ENCODE data around the gene CCDC97.
"Not testable (repeated sequence)": the region's sequence is repeated elsewhere in the genome, so short reads cannot be mapped to it uniquely, and the experiment has no call there.

Gene CCDC97

GRCh38 chr19:41310033-41310831 is at the start of gene CCDC97:
Gene CCDC97 (plus strand): TSS chr19:41310172. CDS start chr19:41310311, 139 bp downstream.
- DNase-seq, result peak; percentile 90

- no peak for DNase-seq
These were observed 48.3 kb upstream of the CCDC97 start for GRCh38 chr19:41261474-41262190.

- peak; percentile 90 for DNase-seq
These were observed 46.7 kb upstream of the CCDC97 start for GRCh38 chr19:41263042-41263849.

- DNase-seq, result peak; percentile 100
These were observed 46.0 kb upstream of the CCDC97 start, which contains the start of gene HNRNPUL1 for GRCh38 chr19:41263850-41264580. Gene HNRNPUL1 (plus strand): TSS chr19:41264372. CDS start chr19:41264504, 132 bp downstream.

GRCh38 chr19:41264581-41265394 is 45.2 kb upstream of the CCDC97 start:
- DNase-seq, result peak; percentile 72

- no peak for DNase-seq
These were observed 44.4 kb upstream of the CCDC97 start for GRCh38 chr19:41265395-41266153.

- DNase-seq, result no peak
These were observed 40.9 kb upstream of the CCDC97 start for GRCh38 chr19:41269055-41269454.

- no peak for DNase-seq
These were observed 40.4 kb upstream of the CCDC97 start for GRCh38 chr19:41269571-41269970.

GRCh38 chr19:41273076-41273475 is 36.9 kb upstream of the CCDC97 start:
- DNase-seq, result no peak

- DNase-seq, result no peak
These were observed 35.2 kb upstream of the CCDC97 start for GRCh38 chr19:41274802-41275201.

- no peak for DNase-seq
These were observed 33.7 kb upstream of the CCDC97 start for GRCh38 chr19:41276231-41276630.

GRCh38 chr19:41278478-41278877 is 31.5 kb upstream of the CCDC97 start:
- no peak for DNase-seq

GRCh38 chr19:41288673-41289530 is 21.1 kb upstream of the CCDC97 start:
- DNase-seq, result no peak

- DNase-seq, result not testable (repeated sequence)
These were observed 20.2 kb upstream of the CCDC97 start for GRCh38 chr19:41289814-41290213.

- DNase-seq, result no peak
These were observed 15.6 kb upstream of the CCDC97 start for GRCh38 chr19:41294393-41294792.

- DNase-seq, result no peak
These were observed 14.5 kb upstream of the CCDC97 start for GRCh38 chr19:41295499-41295898.

GRCh38 chr19:41296433-41296871 is 13.5 kb upstream of the CCDC97 start:
- DNase-seq, result no peak

- no peak for DNase-seq
These were observed 12.2 kb upstream of the CCDC97 start for GRCh38 chr19:41297628-41298347.
